HL-60/S4 treated with retinoic acid at 250 ng/mL for 4 days and 3 days (cell line): ENCODE results near the gene RPS10.
"Not testable (repeated sequence)": the region's sequence is repeated elsewhere in the genome, so short reads cannot be mapped to it uniquely, and the experiment has no call there.

Source experiments
- in situ Hi-C: fragments of 300-500 bp; cut with MboI; formaldehyde crosslinking; loops from 2 replicates; pipeline ENCODE4 v1.7.0; 2022; ENCODE audit warnings: low sequenced_read_pairs

The RPS10 gene

DNA sequence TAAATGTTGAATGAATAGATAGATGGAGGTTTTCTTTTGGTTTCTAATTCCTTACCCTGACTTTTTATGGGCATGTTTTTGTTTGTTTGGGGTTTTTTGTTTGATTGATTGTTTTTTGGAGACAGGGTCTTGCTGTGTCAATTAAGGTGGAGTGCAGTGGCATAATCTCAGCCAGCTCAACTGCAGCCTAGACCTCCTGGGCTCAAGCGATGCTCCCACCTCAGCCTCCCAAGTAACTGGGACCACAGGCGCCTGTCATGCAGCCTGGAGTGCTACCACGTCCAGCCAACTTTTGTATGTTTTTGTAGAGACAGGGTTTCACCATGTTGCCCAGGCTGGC, 31.9 kb downstream of the RPS10 start:
- in situ Hi-C loops = no loop called here

- in situ Hi-C loops = no loop called here
Observed at GRCh38 chr6:34393191-34393965, 32.5 kb downstream of the RPS10 start.

DNA sequence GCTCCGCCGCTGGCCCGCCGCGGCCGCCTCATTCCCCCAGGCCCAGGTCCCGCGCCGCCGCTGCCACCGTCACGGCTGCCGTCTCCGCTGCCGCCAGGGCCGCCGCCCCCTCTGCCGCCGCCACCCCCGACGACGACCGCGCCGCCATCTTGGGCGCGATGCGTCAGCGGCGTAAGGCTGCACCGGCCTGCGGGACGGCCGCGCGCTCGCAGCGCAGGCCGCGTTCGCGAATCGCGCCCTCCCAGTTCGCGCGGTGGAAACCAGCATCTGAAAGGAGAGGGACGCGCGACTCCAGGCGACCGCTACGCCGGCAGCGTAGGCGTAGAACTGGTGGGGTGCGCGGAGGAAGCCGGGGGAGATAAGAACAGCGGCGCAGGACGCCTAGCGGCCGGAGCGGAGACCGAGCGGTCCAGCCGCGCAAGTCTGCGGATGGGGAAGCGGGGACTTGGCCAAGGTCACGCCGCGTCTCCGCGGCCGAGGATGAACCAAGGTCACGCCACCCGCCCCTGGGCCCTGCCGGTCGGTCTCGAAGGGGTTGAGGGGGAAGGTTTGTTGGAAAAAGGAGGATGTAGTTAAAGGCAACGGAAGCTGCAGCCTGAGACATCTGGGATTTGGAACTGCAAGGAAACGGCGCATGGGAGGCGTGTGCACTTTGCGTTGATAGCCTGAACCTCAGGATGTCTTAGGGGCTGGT, 33.2 kb downstream of the RPS10 start, which contains the start of gene NUDT3:
TSS of gene NUDT3 (minus strand) at position 173 of the 694 bp plus-strand sequence. CDS start 307 bp downstream, outside the sequence.
- in situ Hi-C loops = no loop called here

DNA sequence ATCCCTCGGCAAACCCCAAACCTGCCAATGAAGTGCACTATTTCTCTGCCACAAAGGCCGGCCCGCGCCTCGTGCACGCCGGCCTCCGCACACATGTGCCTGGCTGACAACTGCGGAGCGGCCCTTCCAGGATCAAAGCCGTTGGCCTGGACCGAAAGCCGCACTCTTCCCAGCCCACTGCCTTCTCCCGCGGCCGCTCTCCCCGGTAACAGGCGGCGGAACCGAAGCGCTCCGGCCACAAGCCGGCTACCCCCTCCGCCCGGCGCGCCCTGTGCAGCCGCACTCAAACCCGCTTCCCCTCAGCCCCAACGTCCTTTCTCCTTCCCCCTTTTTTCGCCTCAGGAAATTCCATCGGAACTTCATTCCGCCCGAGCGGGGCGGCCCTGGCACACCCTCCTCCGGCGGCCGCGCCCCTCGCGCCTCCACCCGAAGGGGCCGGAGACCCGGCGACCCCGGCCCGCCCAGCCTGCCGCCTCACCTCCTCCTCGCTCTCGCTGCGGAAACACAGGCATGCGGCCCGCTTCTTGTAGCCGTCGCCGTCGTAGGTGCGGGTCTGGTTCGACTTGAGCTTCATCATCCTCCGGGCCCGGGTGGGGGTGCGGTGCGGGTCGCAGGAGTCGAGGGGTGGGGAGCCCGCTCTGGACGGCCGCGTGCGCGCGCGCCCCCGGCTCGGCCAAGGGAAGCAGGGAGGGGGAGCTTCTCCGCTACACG, 33.9 kb downstream of the RPS10 start:
- in situ Hi-C loops = no loop called here

DNA sequence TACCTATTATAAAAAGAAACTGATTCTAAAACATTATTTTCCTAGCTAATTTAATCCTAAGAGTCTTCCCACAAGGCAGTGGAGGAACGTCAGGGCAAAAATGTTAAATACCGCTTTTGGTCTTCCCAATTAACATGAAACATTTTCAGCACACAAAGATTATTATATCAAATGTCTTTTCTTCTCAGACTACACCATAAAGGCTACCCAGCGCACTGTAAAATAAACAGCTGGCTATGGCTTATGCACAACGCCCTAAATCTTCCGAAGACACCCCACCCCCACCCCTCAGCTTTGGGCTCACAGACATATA, 34.4 kb downstream of the RPS10 start:
- in situ Hi-C loops = no loop called here

DNA sequence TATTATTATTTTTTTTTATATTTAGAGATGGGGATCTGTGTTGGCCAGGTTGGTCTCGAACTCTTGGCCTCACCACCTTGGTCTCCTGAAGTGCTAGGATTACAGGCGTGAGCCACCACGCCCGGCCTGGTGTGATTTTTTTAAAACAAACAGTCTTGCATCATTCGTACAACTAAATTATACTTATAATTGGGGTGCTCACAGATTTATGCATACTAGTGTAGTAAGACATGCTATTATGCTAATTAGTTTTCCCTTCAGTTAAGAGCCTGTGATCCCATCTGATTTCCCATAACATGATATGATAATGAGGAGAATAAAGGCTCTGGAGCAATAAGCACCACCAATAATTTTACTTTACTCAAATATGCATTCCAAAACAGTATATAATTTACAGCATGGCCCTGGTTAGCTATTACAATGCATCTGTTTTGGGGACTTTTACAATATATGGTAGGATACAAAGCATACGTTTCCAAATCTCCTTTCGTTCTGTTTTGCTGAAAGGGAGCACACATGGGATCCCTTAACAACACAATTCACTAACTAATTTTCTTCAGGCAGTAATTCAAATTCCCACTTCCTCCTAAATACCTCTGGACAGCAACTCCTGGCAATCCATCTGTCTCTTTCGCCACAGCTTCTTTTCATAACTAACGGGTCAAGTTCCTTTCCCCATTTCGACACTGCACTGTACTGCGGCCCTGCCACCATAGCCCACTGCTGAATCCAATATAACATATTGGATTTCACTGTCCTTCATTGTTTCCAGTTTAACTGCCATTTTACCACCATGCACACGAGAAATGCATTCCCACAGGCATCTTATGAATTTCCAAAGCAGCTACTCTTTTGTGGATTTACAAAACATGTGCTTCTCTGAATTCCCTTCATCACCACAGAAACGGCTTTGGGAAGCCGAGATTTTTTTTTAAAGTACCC, 35.1 kb downstream of the RPS10 start:
- in situ Hi-C loops = no loop called here

- in situ Hi-C loops = no loop called here
Observed at GRCh38 chr6:34389034-34389433, 36.8 kb downstream of the RPS10 start.

DNA sequence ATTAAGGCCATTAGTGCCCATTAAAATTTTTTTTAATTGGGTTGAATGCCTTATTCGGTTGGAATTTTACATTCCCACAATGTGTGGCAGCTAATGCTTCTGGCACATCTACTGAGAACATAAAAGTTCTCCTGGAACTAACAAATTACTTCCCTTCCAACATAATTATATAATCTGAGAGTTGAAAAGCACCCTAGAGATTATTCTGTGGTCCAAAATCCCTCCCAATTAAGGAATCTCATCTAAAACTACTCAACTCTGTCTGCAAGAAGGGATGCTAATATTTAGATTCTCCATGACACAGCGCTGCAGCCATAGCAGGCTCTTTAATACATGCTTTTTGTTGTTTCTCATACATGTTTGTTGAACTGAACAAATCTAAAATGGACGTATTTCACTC, 37.4 kb downstream of the RPS10 start:
- in situ Hi-C loops = no loop called here

- in situ Hi-C loops = no loop called here
Observed at GRCh38 chr6:34386316-34387137, 39.3 kb downstream of the RPS10 start.

DNA sequence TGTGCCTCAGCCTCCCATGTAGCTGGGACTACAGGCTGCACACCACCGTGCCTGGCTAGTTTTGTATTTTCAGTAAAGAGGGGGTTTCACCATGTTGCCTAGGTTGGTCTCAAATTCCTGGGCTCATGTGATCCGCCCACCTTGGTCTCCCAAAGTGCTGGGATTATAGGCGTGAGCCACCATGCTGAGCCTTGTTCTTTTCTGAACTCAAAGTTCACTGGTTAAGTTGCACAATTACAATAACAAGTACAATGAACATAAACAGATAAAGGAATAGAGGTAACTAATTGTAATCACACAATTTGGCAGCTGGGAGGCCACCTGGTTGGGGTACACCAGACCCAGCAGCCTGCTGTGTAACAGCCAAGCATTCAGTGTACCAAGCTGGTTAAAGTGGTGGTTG, 40.1 kb downstream of the RPS10 start:
- in situ Hi-C loops = no loop called here

GRCh38 chr6:34384321-34385153, 41.3 kb downstream of the RPS10 start:
- in situ Hi-C loops = no loop called here

DNA sequence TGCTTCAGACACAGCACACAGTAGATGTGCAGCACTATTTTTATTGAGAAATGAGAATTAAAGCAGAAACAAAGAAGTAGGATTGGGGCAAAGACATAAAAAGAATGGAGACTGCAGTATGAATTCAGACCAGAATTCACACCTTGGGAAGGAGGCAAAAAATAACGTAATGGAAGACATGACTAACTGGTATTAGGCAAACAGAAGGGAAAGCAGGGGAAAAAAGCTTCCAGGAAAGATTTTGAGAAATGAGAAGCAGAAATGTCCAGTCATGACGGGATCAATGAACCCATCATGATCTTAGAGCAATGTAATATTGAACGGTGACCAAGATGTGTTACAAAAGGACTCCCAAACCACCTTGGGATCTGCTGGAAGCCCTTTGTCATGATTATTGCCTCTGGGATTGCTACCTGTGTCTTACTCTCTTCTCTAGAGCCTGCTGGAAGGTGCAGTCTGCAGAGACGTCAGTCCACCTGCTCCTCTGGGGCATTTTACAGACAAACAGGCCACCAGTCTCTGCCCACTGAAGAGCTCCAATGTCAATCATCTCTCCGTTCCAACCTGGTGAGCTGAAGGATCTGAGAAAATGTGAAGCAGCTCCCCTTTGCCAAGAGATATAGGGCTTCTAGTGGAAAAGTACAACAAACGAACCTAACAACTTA, 42.1 kb downstream of the RPS10 start:
- in situ Hi-C loops = no loop called here

DNA sequence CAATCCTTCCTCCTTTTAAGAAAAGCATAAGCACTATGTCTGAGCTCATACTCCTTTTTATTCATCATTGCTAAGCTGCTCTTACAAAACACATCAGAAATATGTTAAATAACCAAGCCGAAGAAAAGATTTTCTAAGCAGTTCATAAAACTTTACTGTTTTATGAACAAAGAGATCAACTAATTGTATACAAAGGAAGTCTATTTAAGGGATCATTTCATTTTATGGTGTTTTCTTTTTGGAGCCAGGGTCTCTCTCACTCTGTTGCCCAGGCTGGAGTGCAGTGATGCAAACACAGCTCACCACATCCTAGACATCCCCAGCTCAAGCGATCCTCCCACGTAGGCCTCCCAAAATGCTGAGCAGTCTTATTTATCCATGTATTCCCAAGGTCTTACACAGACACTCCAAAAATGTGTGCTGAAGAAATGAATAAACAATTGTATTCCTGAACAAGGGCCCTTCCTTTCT, 42.7 kb downstream of the RPS10 start:
- in situ Hi-C loops = no loop called here

DNA sequence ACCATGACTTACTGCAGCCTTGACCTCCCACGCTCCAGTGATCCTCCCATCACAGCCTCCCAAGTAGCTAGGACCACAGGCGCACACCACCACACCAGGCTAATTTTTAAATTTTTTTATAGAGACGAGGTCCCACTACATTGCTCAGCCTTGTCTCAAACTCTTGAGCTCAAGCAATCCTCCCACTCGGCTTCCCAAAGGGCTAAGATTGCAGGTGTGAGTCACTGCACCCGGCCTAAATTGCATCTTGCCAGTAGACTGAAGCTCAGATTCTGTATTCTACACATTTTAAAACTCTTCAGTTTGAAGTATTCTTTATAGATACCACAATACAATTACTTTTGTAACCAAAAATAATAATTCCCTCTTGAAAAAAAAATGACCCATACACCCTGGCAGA, 44.8 kb downstream of the RPS10 start:
- in situ Hi-C loops = no loop called here

- in situ Hi-C loops = no loop called here
Observed at GRCh38 chr6:34378470-34378869, 47.4 kb downstream of the RPS10 start.

DNA sequence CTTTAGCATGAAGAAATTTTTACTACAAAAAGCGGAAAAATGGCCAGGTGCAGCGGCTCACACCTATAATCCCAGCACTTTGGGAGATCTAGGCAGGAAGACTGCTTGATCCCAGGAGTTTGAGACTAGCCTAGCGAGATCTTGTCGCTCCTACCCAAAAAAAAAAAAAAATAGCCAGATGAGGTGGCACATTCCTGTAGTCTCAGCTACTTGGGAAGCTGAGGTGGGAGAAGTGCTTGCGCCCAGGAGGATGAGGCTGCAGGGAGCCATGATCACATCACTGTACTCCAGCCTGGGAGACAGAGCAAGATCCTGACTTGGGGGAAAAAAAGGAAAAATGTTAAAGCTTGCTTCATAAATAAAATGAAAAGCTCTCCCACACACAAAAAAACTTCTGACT, 47.9 kb downstream of the RPS10 start:
- in situ Hi-C loops = no loop called here

- in situ Hi-C loops = not testable (repeated sequence)
Observed at GRCh38 chr6:34377571-34377970, 48.3 kb downstream of the RPS10 start.

DNA sequence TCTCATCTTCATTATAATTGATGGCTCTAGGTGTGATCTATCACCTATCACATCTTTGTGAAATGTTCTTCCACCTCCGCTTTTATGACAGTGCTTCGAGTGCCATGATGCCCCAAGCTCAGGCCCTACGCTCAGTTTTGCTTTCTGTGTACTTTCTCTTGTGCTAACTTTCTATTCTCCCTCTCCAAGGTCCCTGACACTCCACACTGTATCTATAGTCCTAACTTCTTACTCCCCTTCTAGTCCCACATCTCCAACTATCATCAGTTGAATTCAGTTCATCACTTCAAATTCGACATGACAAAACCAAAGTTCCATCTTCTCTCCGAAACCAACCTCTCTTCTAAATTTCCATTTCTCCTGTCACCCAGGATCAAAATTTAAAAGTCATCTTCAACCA, 50.0 kb downstream of the RPS10 start:
- in situ Hi-C loops = no loop called here

GRCh38 chr6:34374508-34374907, 51.4 kb downstream of the RPS10 start:
- in situ Hi-C loops = no loop called here
